SK-N-SH (cell line): ENCODE data around the gene AASS.

ENCODE experiments used
- CTCF ChIP-seq: fragments of 200-600 bp; sonication (generic); IDR thresholded peaks from 2 replicates; pipeline ENCODE4 v1.6.1; 2017; ENCODE audit warnings: antibody characterized with exemption, mild to moderate bottlenecking, moderate library complexity
- EP300 ChIP-seq, 2 experiments: IDR thresholded peaks; 2 replicates each; pipeline versions ENCODE4 v1.4.0 to v1.6.1; 2012; ENCODE audit warnings: borderline replicate concordance in 1 of 2, low read depth in 1 of 2, low read length in 1 of 2
- MXI1 ChIP-seq: IDR thresholded peaks from 2 replicates; pipeline ENCODE4 v1.6.1; 2012; ENCODE audit warnings: mild to moderate bottlenecking, low read depth, low read length, improper control_type of control experiment
- POLR2AphosphoS5 ChIP-seq: IDR thresholded peaks from 2 replicates; pipeline ENCODE4 v1.6.1; 2012; ENCODE audit warnings: low read depth, low read length
- RFX5 ChIP-seq: IDR thresholded peaks from 2 replicates; pipeline ENCODE4 v1.6.1; 2012; ENCODE audit warnings: mild to moderate bottlenecking, improper control_type of control experiment, low read length
- SIN3A ChIP-seq: IDR thresholded peaks from 2 replicates; pipeline ENCODE4 v1.6.1; 2012; ENCODE audit warnings: low read depth, mild to moderate bottlenecking, low read length, moderate library complexity, borderline replicate concordance

- TF ChIP-seq MXI1 = no peak
- no peak for TF ChIP-seq CTCF
- TF ChIP-seq POLR2AphosphoS5 = no peak
- no peak for TF ChIP-seq EP300 (IDR thresholded peaks at IDR 0.05; ENCODE audit: borderline replicate concordance in 1 of 2, low read depth in 1 of 2, low read length in 1 of 2)
- no peak for TF ChIP-seq SIN3A
- no peak for TF ChIP-seq RFX5
Measured at GRCh38 chr7:122118757-122119156, 25.3 kb downstream of the AASS start.
